K562 (cell line): ENCODE data around the gene ACSBG1. TPM values are rescaled to one million over a fixed set of nuclear protein-coding genes. Genes with fewer than 3 reads are reported as not detected.

ENCODE experiments used
- ATAC-seq: fragments of 200-7000 bp; cut with Tn5 transposase; 3 replicates; pipeline ENCODE4 v1.9.1; 2020; ENCODE audit warnings: moderate library complexity
- BruUV-seq: library from RNA; stranded (reverse); fragments of 400-500 nt; replicated peaks from 2 replicates; lab custom pipeline; 2021; lab: Mats Ljungman, UMichigan
- CTCF ChIA-PET: fragments of 300-600 bp; formaldehyde crosslinking; extraction: SDS; loops from one replicate; lab custom pipeline; 2021; ENCODE audit warnings: low intra/inter-chr PET ratio; lab: Yijun Ruan, JAX
- POLR2A ChIA-PET: fragments of 300-600, 350-650 bp; sonication (Branson Sonifier 250); formaldehyde crosslinking; extraction: SDS; loops from one replicate; lab custom pipeline; 2021; ENCODE audit warnings: antibody characterized with exemption, inconsistent platforms; lab: Yijun Ruan, JAX
- DNase-seq, 4 experiments: peaks; one replicate each; pipeline versions ENCODE4 v3.0.0 to v3.0.0-alpha.2; 2011 to 2018; ENCODE audit warnings: low spot score in 3 of 4, mixed read lengths in 3 of 4; ENCODE audit errors: extremely low read depth in 1 of 4
- FAIRE-seq: peaks from 2 replicates; lab custom pipeline; 2011; peaks lifted over from hg19 to GRCh38; lab: Jason Lieb, UNC
- H2AFZ ChIP-seq: 2 replicates; pipeline ENCODE4 v1.6.0; 2011; ENCODE audit warnings: low read depth, low read length, control low read depth, inconsistent platforms
- H3K27ac ChIP-seq: fragments of 200-600 bp; 3 replicates; pipeline ENCODE4 v1.8.0; 2011; ENCODE audit warnings: low read depth, mild to moderate bottlenecking, control low read depth, inconsistent platforms, low read length, moderate library complexity, mixed read lengths; ENCODE audit errors: extremely low read depth
- H3K27me3 ChIP-seq, 2 experiments: fragments of 300-600 bp in 1 of 2; 2 replicates in 1 of 2; 3 replicates in 1 of 2; pipeline versions ENCODE4 v1.6.0 to v1.8.0; 2011; ENCODE audit warnings: inconsistent platforms in 2 of 2, low read length in 2 of 2, mild to moderate bottlenecking in 1 of 2, mixed read lengths in 1 of 2, moderate library complexity in 1 of 2; ENCODE audit not compliant: control insufficient read depth in 2 of 2, insufficient read depth in 2 of 2
- H3K36me3 ChIP-seq: fragments of 300-600 bp; 3 replicates; pipeline ENCODE4 v1.8.0; 2011; ENCODE audit warnings: mild to moderate bottlenecking, low read length, inconsistent platforms; ENCODE audit not compliant: control insufficient read depth, insufficient read depth
- H3K4me1 ChIP-seq, 2 experiments: fragments of 200-600 bp in 1 of 2; replicated peaks in 1 of 2; 2 replicates in 1 of 2; 3 replicates in 1 of 2; pipeline versions ENCODE4 v1.5.1 to v1.8.0; 2011; ENCODE audit warnings: inconsistent platforms in 2 of 2, low read length in 2 of 2, mild to moderate bottlenecking in 1 of 2, mixed read lengths in 1 of 2, moderate library complexity in 1 of 2; ENCODE audit not compliant: control insufficient read depth in 2 of 2, insufficient read depth in 2 of 2
- H3K4me2 ChIP-seq: 2 replicates; pipeline ENCODE4 v1.6.1; 2011; ENCODE audit warnings: low read length, control low read depth, inconsistent platforms, mixed read lengths; ENCODE audit not compliant: insufficient read depth
- H3K4me3 ChIP-seq: fragments of 200-600 bp; sonication (generic), shearing (Covaris generic); 2 replicates; pipeline ENCODE4 v1.5.1; 2016; ENCODE audit warnings: control low read depth, inconsistent platforms
- H3K79me2 ChIP-seq: fragments of 200-600 bp; 3 replicates; pipeline ENCODE4 v1.8.0; 2011; ENCODE audit warnings: low read length, inconsistent platforms; ENCODE audit not compliant: control insufficient read depth, insufficient read depth
- H3K9ac ChIP-seq, 2 experiments: 2 replicates each; pipeline versions ENCODE4 v1.6.0 to v1.6.1; 2011; ENCODE audit warnings: low read depth in 2 of 2, low read length in 2 of 2, control low read depth in 1 of 2, inconsistent platforms in 1 of 2, mild to moderate bottlenecking in 1 of 2, mixed read lengths in 1 of 2; ENCODE audit not compliant: insufficient read depth in 1 of 2
- H3K9me1 ChIP-seq: one replicate; pipeline ENCODE4 v1.6.0; 2011; ENCODE audit warnings: inconsistent platforms, mild to moderate bottlenecking, low read length, moderate library complexity; ENCODE audit not compliant: control insufficient read depth, insufficient read depth
- H3K9me3 ChIP-seq: replicated peaks from 2 replicates; pipeline ENCODE4 v1.5.1; 2011; ENCODE audit warnings: low read depth, low read length, inconsistent platforms; ENCODE audit not compliant: control insufficient read depth, insufficient read depth
- H4K20me1 ChIP-seq: replicated peaks from 2 replicates; pipeline ENCODE4 v1.6.1; 2011; ENCODE audit warnings: low read length, inconsistent platforms, mixed read lengths; ENCODE audit not compliant: control insufficient read depth, insufficient read depth
- BRF1 ChIP-seq: IDR thresholded peaks from 3 replicates; pipeline ENCODE4 v1.6.1; 2011; ENCODE audit warnings: borderline replicate concordance, mild to moderate bottlenecking; ENCODE audit not compliant: insufficient read length; ENCODE audit errors: extremely low read depth
- CLOCK ChIP-seq: fragments of 250-450 bp; sonication (Bioruptor Pico); IDR thresholded peaks from 2 replicates; pipeline ENCODE4 v1.4.0; 2020; ENCODE audit warnings: mild to moderate bottlenecking, moderate library complexity, borderline replicate concordance
- FOXP1 ChIP-seq: sonication (generic); formaldehyde crosslinking; IDR thresholded peaks from 2 replicates; pipeline ENCODE4 v1.8.0; 2022; ENCODE audit warnings: mild to moderate bottlenecking, missing genetic modification reagents
- GATAD2B ChIP-seq: fragments of 450-650 bp; IDR thresholded peaks from 2 replicates; pipeline ENCODE4 v1.6.1; 2017; ENCODE audit warnings: mild to moderate bottlenecking, borderline replicate concordance
- HES1 ChIP-seq: fragments of 450-650 bp; IDR thresholded peaks from 2 replicates; pipeline ENCODE4 v1.6.1; 2016; ENCODE audit warnings: low read depth, mild to moderate bottlenecking, moderate library complexity
- NR2C1 ChIP-seq, 2 experiments: fragments of 450-650 bp; IDR thresholded peaks; 2 replicates each; pipeline ENCODE4 v1.6.1; 2017; ENCODE audit warnings: mild to moderate bottlenecking in 2 of 2, antibody characterized with exemption in 1 of 2, inconsistent platforms in 1 of 2, missing compliant biosample characterization in 1 of 2, missing genetic modification characterization in 1 of 2
- PATZ1 ChIP-seq: fragments of 250-450 bp; sonication (Bioruptor Pico); IDR thresholded peaks from 2 replicates; pipeline ENCODE4 v1.5.0; 2020; ENCODE audit warnings: mild to moderate bottlenecking, borderline replicate concordance
- PCBP2 ChIP-seq: fragments of 200-400 bp; formaldehyde crosslinking; IDR thresholded peaks from 2 replicates; pipeline ENCODE4 v1.6.1; 2018; ENCODE audit warnings: low read length, low read depth, mild to moderate bottlenecking, moderate library complexity; ENCODE audit not compliant: poor library complexity, severe bottlenecking
- SP2 ChIP-seq: IDR thresholded peaks from 2 replicates; pipeline ENCODE4 v1.6.1; 2011; ENCODE audit warnings: mild to moderate bottlenecking, low read depth, low read length, moderate library complexity; ENCODE audit not compliant: poor library complexity, severe bottlenecking; ENCODE audit errors: extremely low read depth
- TCF7 ChIP-seq: sonication (generic); IDR thresholded peaks from 2 replicates; pipeline ENCODE4 v1.6.1; 2016; ENCODE audit warnings: antibody characterized with exemption, borderline replicate concordance
- ZNF583 ChIP-seq: fragments of 250-450 bp; sonication (Bioruptor Pico); IDR thresholded peaks from 2 replicates; pipeline ENCODE4 v1.4.0; 2020
- WGBS: fragments of 100-300 bp; shearing (Covaris generic); methylation state at CpG from one replicate; pipeline ENCODE4 v1.1.6; 2016; ENCODE audit warnings: low coverage, mixed read lengths; ENCODE audit not compliant: insufficient coverage; ENCODE audit errors: missing lambda C conversion rate; 5-methylcytosine and 5-hydroxymethylcytosine counted together
- in situ Hi-C: fragments of 300-500 bp; cut with MboI; formaldehyde crosslinking; loops from 4 replicates; pipeline ENCODE4 v1.15.0; 2018; ENCODE audit warnings: inconsistent platforms, mixed read lengths
- intact Hi-C: fragments of 100-400 bp; cut with micrococcal nuclease; formaldehyde crosslinking; loops from 2 replicates; pipeline ENCODE4 v1.14.2; 2022
- polyA plus RNA-seq, 8 experiments: library from polyadenylated mRNA; depleted of rRNA in 4 of 8; stranded (reverse) in 5 of 8; unstranded in 3 of 8; fragments of >200 nt; fragmentation: Nextera tagmentation in 2 of 8; fragmentation: Illumina TruSeq in 1 of 8; extraction: Ambion mirVana in 2 of 8; extraction: Trizol in 1 of 8; gene quantifications; 2 replicates each; pipeline versions ENCODE4 v1.2.1 to v1.2.3, GENCODE V29; 2011 to 2014; ENCODE audit warnings: inconsistent platforms in 1 of 8, missing spikeins in 1 of 8
- total RNA-seq, 7 experiments: library from RNA; depleted of rRNA in 6 of 7; stranded (reverse); fragments of >200 nt in 6 of 7; fragmentation: Illumina TruSeq in 2 of 7; extraction: Trizol in 2 of 7; gene quantifications; 2 replicates each; pipeline versions ENCODE4 v1.2.1 to v1.2.3, GENCODE V29; 2011 to 2021; ENCODE audit warnings: low replicate concordance in 1 of 7

Gene ACSBG1
- total and polyA plus RNA-seq, 9 of the 15 experiments (the other 6 are each of a cell fraction or from before 2014, with no cell fraction given), result 0.36 to 6.4 (median 2.5) TPM

- TF ChIP-seq BRF1, result no peak
- no peak for TF ChIP-seq GATAD2B
- TF ChIP-seq, all 486 proteins: peak for 0
These were observed 59.0 kb downstream of the ACSBG1 start (continued) for GRCh38 chr15:78175330-78175729.

GRCh38 chr15:78174401-78174800 lies 60.0 kb downstream of the ACSBG1 start:
- ChIA-PET CTCF (no interaction called here), POLR2A (interaction anchor here (0.6 kb wide), 1 partner anchor 123 kb away, joined by 3 read pairs; no protein-coding TSS in a partner anchor)
- Histone ChIP-seq H3K4me3 (no peak overlapping the region), H3K9me1 (no peaks in the 10 kb centered on the region), H3K4me1 (peaks cover 3 to 18% of the 10 kb centered on the region in 2 experiments; a peak in 3 of 5 replicates), H3K27me3 (peaks cover 0 to 7% of the 10 kb centered on the region in 2 experiments; a peak in 2 of 5 replicates), H4K20me1 (0 out of 2 replicates have a peak, but pooled peaks cover 4% of the 10 kb centered on the region), H3K36me3 (peaks cover 29% of the 10 kb centered on the region; the same call in 2 of the 3 replicates), H3K4me2 (no peak overlapping the region), H2AFZ (no peak overlapping the region), H3K9ac (no peak overlapping the region), H3K9me3 (no peaks in the 10 kb centered on the region), H3K27ac (no peak overlapping the region), H3K79me2 (no peaks in the 10 kb centered on the region)
- in situ Hi-C loops (no loop called here), intact Hi-C loops (no loop called here)
- DNase-seq (no peak), FAIRE-seq (no peak), ATAC-seq (no peak)
- no peak for TF ChIP-seq SP2
- TF ChIP-seq ZNF583 (CRISPR knock-in tag), result no peak
- no peak for TF ChIP-seq TCF7
- TF ChIP-seq NR2C1 (IDR thresholded peaks at IDR 0.05), result no peak
- TF ChIP-seq NR2C1 (tag; IDR thresholded peaks at IDR 0.05), result no peak
- TF ChIP-seq HES1, result no peak
- TF ChIP-seq FOXP1, result no peak
- TF ChIP-seq PATZ1, result no peak
- TF ChIP-seq CLOCK, result no peak
- no peak for TF ChIP-seq PCBP2
- no TSS peak for BruUV-seq
- 44% methylated on average over 6 of the region's 9 CpGs for WGBS
